Mesothelial cell of epicardium (in vitro differentiated cells): ENCODE measurements around the gene RABL6. TPM values are rescaled to one million over a fixed set of nuclear protein-coding genes. Genes with fewer than 3 reads are reported as not detected.

Experiments
- DNase-seq, 2 experiments: peaks; one replicate each; pipeline ENCODE4 v3.0.0; 2021; ENCODE audit warnings: low spot score in 2 of 2; ENCODE audit not compliant: unreplicated experiment in 2 of 2
- H3K27ac Mint-ChIP-seq: 2 replicates; pipeline ENCODE4 v1.8.0; 2021; ENCODE audit warnings: mixed read lengths
- H3K27me3 Mint-ChIP-seq: 2 replicates; pipeline ENCODE4 v1.8.0; 2021; ENCODE audit warnings: low read depth, mixed read lengths
- H3K36me3 Mint-ChIP-seq: 2 replicates; pipeline ENCODE4 v1.8.0; 2021; ENCODE audit warnings: mixed read lengths
- H3K4me1 Mint-ChIP-seq: 2 replicates; pipeline ENCODE4 v1.8.0; 2021; ENCODE audit warnings: mixed read lengths
- H3K4me3 Mint-ChIP-seq: 2 replicates; pipeline ENCODE4 v1.8.0; 2021; ENCODE audit warnings: mild to moderate bottlenecking, moderate library complexity, mixed read lengths
- H3K9me3 Mint-ChIP-seq: 2 replicates; pipeline ENCODE4 v1.8.0; 2021; ENCODE audit warnings: mixed read lengths
- total RNA-seq: library from RNA; stranded (reverse); gene quantifications from 3 replicates; pipeline ENCODE4 v1.2.1, GENCODE V29; 2021
- TF ChIP-seq, protein P1 (sequence below): fragments of 200-600 bp; sonication (generic); IDR thresholded peaks from one replicate; pipeline ENCODE4 v1.5.0; 2021; ENCODE audit warnings: antibody characterized with exemption; ENCODE audit not compliant: unreplicated experiment

RABL6 gene
- total RNA-seq, 1 donor from 2014 or later: 124 TPM

DNA sequence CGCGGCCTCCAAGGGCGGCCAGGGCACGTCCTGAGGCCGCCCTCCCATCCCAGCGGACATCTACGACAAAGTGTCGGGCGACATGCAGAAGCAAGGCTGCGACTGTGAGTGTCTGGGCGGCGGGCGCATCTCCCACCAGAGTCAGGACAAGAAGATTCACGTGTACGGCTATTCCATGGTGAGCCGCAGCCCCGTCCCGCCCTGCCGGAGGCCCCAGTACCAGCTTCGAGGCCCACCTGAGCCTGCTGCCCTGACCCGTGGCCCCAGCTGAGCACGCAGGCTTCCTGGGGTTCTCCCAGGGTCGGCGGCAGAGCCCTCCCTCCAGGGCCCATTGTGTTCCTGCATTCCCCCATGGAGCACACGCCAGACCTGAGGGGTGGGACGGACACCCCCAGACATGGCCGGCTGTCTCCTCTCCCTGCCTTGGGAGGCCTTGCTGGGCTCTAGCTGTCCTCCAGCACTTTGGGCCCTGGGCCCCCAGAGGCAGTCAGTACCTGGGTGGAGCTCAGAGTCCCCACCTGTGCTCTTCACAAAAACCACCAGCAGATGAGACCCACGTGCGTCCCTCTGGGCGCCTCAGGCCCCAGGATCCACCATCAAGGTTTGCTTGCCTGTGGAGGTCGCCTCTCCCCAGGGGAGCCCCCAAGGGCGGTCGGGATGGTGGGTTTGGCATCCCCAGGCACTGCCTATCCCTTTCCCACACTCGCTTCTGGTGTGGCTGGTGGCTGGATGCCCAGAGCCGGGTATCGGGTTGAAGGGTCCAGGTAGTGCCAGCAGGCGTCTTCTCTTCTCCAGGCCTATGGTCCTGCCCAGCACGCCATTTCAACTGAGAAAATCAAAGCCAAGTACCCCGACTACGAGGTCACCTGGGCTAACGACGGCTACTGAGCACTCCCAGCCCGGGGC lies 42.5 kb downstream of the RABL6 start:
- H3K4me1 Mint-ChIP-seq: peaks cover 7% of the 10 kb centered on the region
- H3K4me3 Mint-ChIP-seq: peak overlapping the region; percentile 94
- H3K9me3 Mint-ChIP-seq: no peaks in the 10 kb centered on the region
- no peak for DNase-seq
- TF ChIP-seq, protein P1, sequence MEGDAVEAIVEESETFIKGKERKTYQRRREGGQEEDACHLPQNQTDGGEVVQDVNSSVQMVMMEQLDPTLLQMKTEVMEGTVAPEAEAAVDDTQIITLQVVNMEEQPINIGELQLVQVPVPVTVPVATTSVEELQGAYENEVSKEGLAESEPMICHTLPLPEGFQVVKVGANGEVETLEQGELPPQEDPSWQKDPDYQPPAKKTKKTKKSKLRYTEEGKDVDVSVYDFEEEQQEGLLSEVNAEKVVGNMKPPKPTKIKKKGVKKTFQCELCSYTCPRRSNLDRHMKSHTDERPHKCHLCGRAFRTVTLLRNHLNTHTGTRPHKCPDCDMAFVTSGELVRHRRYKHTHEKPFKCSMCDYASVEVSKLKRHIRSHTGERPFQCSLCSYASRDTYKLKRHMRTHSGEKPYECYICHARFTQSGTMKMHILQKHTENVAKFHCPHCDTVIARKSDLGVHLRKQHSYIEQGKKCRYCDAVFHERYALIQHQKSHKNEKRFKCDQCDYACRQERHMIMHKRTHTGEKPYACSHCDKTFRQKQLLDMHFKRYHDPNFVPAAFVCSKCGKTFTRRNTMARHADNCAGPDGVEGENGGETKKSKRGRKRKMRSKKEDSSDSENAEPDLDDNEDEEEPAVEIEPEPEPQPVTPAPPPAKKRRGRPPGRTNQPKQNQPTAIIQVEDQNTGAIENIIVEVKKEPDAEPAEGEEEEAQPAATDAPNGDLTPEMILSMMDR: no peak
- H3K27ac Mint-ChIP-seq: peak overlapping the region; percentile 95
- H3K36me3 Mint-ChIP-seq: peaks cover 2% of the 10 kb centered on the region
- H3K27me3 Mint-ChIP-seq: peaks cover 14% of the 10 kb centered on the region

DNA sequence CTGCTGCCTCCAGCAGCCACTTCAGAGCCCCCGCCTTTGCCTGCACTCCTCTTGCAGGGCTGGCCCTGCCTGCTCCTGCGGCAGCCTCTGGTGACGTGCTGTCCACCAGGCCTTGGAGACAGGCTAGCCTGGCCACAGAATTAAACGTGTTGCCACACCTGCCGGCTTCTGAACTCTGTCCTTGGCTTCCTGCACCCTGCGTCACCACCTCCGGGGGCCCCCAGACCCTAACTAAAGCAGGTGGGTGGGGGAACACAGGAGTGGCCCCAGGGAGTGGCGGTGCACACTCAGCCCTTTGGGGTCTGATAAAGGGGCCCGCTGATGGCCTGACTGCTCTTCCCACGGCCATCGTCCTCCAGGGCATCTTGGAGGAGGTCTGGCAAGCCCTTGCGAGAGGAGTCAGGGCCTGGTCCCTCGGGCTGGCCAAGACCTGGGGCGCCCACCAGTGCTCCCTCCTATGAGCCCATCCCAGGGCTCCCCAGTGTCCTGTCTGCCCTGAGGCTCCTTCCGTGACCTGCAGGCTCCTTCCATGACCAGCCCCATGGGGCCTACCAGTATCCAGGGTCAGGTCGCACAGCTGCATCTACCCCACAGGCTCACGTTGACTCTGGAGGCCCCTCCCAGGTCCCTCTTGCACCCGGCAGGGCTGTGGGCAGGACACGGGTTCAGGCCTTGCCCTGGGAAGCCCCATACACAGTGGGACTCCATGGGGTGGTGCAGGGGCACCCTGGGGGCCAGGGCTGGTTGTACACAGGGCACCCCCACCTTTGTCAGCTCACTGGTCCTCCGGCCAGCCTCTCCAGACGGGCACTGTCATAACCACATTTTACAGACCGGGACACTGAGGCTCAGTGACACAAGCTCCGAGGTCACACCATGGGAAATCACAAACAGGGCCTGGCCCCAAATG lies 43.4 kb downstream of the RABL6 start:
- TF ChIP-seq, protein P1: no peak
- no peak for DNase-seq
- Mint-ChIP-seq H3K4me1 (peaks cover 7% of the 10 kb centered on the region), H3K9me3 (no peaks in the 10 kb centered on the region), H3K36me3 (peaks cover 2% of the 10 kb centered on the region), H3K27ac (no peak overlapping the region), H3K4me3 (peak overlapping the region; percentile 94), H3K27me3 (peaks cover 12% of the 10 kb centered on the region)

DNA sequence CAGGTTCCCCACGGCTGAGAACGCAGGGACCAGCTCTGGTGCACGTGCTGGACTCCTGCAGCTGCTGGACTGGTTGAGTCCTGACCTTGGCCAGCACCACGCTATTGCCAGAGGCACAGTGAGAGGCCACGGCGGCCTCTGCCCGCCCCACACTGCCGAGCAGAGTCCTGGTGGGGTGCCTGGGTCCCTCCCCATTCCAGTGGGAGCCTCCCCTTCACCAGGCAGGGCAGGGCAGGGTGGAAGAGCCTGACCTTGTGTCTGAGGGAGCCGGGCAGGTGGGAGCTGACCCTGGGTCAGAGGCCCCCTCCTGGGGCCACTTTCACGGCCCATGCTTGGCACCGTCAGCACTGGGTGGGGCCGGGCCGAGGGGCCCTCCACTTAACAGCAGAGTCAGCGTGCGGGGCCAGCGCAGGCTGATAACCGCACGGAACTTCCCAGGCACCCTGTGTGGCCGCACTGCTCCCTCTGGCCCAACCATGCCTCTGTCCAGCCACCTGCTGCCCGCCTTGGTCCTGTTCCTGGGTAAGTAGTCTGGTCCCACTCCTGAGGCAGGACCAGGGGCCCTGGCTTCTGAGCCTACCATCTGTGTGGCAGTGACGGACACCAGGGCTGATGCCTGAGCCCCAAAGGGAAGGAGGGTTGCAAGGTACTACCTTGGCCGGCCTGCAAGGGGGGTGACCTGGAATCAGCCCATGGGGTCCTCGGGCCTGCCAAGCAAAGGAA lies 44.4 kb downstream of the RABL6 start, which contains the start of gene MAMDC4:
Gene MAMDC4 (plus strand): TSS at position 406 of the 723 bp plus-strand sequence. CDS start 71 bp downstream, at position 477.
- Mint-ChIP-seq H3K27me3 (peaks cover 5% of the 10 kb centered on the region), H3K9me3 (no peaks in the 10 kb centered on the region), H3K4me3 (peak within 1 kb of the TSS; percentile 24), H3K27ac (no peak within 1 kb of the TSS), H3K36me3 (no peaks in the 10 kb centered on the region), H3K4me1 (peaks cover 5% of the 10 kb centered on the region)
- TF ChIP-seq, protein P1: no peak
- DNase-seq: no peak

DNA sequence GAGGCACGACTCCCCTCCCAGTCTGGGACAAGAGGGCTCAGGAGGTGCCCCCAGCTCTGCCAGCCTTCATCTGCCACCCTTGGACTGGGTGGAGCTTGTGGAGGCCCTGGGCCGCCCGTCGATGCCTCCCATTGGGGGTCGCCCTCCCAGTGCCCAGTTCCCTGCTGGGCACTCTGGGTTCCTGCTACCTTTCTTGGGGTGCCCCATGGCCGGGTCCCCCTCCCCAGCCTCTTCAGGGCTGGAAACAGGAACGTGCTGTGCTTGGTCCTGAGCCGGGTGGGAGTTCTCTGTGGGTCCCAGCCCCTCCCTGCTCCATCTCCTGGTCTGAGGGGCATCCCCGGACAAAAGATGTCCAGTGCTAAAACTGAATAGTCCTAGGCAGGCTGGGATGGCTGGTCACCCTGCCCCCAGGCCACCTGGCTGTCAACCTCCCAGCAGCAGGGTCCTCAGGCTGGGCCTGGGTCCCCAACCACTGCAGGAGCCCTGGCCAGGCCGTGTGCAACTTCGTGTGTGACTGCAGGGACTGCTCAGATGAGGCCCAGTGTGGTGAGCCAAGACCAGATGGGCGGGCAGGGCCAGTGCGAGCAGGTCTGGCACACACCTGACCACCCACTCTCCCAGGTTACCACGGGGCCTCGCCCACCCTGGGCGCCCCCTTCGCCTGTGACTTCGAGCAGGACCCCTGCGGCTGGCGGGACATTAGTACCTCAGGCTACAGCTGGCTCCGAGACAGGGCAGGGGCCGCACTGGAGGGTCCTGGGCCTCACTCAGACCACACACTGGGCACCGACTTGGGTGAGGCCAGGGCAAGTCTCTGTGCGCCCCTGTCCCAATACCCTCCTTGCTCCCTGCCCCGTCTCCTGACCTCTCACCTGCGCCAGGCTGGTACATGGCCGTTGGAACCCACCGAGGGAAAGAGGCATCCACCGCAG lies 45.2 kb downstream of the RABL6 start:
- Mint-ChIP-seq H3K27me3 (peaks cover under 1% of the 10 kb centered on the region), H3K36me3 (no peaks in the 10 kb centered on the region), H3K27ac (no peak overlapping the region), H3K4me1 (peaks cover 5% of the 10 kb centered on the region), H3K4me3 (no peak overlapping the region), H3K9me3 (no peaks in the 10 kb centered on the region)
- peak in 1 of 2 experiments; percentile 13 for DNase-seq
- TF ChIP-seq, protein P1: no peak
